Ectodermal cell (in vitro differentiated cells): Measurements from ENCODE around the gene PKNOX2.

ENCODE experiments used
- H3K27ac ChIP-seq: 2 replicates; pipeline ENCODE4 v1.7.0; 2013; ENCODE audit warnings: mild to moderate bottlenecking, low read depth, low read length; ENCODE audit not compliant: insufficient read depth, poor library complexity, severe bottlenecking
- H3K27me3 ChIP-seq: 2 replicates; pipeline ENCODE4 v1.7.0; 2013; ENCODE audit warnings: mild to moderate bottlenecking, low read length; ENCODE audit not compliant: insufficient read depth, control insufficient read depth, poor library complexity, severe bottlenecking
- H3K36me3 ChIP-seq: one replicate; pipeline ENCODE4 v1.7.0; 2013; ENCODE audit warnings: low read length; ENCODE audit not compliant: control insufficient read depth, insufficient read depth
- H3K4me1 ChIP-seq: one replicate; pipeline ENCODE4 v1.7.0; 2013; ENCODE audit warnings: low read length; ENCODE audit not compliant: control insufficient read depth, insufficient read depth
- H3K4me3 ChIP-seq: 2 replicates; pipeline ENCODE4 v1.7.0; 2013; ENCODE audit warnings: low read depth, low read length, control low read depth; ENCODE audit not compliant: insufficient read depth
- H3K9me3 ChIP-seq: 2 replicates; pipeline ENCODE4 v1.7.0; 2013; ENCODE audit warnings: mild to moderate bottlenecking, low read length, moderate library complexity; ENCODE audit not compliant: control insufficient read depth
- WGBS, 2 experiments: methylation state at CpG; one replicate each; pipeline ENCODE4 v1.1.7; 2013; ENCODE audit warnings: missing lambda C conversion rate in 2 of 2; 5-methylcytosine and 5-hydroxymethylcytosine counted together

PKNOX2 gene

DNA sequence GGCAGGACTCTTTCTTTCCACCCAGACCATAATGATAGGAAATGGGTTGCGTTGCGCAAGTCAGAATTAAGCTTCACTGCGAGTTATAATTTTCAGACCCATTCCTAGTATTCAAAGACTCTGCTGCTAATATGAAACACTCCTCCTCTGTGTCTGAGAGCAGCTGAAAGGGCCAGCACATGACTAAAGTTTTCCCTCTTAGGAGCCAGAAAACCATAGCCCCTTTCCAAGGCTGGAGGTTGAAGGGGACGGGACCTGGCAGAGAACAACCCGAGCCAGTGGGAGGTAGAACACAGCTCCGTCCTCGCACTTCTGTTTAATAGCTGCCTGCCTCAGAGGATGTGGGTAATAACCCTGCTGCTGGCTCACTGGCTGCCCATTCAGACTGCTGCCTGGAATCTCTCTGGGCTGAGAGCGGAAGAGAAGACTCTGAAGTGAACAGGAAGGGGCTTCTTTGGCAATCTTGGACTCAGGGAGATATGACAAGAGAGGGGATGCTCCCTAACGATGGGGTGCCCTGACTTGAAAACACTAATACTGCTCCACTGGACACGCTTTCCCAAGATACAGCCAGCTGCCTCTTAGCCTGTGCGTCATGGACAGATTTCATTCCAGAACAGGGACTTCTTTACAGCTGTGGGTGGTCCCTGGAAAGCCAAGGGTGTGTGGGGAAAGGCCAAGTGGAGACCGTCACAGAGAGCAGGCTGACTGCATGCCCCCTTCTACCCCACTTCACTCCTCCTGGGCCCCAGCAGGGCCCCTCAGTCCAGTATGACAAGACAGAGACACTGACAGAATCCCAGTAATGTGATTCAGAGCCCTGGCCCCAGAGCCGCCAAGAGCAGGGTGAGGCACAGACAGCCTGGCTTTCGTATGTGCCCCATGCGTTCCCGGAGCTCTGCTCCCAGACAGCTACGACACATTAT, 174.6 kb downstream of the PKNOX2 start:
- 91% methylated on average over 17 of the region's 17 CpGs for WGBS, 2 experiments
- Histone ChIP-seq H3K27ac (no peak overlapping the region), H3K27me3 (no peaks in the 10 kb centered on the region), H3K4me1 (peaks cover 32% of the 10 kb centered on the region), H3K9me3 (no peaks in the 10 kb centered on the region), H3K36me3 (no peaks in the 10 kb centered on the region), H3K4me3 (no peak overlapping the region)

DNA sequence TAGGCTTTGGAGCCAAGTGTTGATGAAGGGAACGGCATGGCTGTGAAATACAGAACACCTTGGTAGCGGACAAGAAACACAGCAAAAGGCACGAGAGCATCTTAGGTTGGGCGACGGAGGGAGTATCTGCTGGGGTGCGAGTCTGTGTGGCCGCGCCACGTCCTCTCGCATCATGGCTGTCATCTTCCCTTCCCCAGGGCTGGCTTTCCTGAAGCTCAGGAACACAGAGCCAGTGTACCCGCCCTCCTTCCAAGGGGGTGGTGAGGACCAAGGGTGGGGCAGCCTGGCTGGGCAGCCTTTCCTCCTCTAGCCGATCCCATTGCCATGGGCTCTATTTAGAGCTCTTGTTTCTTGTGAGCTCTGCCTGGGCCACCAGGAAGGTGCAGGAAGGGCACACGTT, 177.1 kb downstream of the PKNOX2 start:
- Histone ChIP-seq H3K9me3 (no peaks in the 10 kb centered on the region), H3K4me1 (peaks cover 56% of the 10 kb centered on the region), H3K36me3 (no peaks in the 10 kb centered on the region), H3K4me3 (no peak overlapping the region), H3K27ac (no peak overlapping the region), H3K27me3 (no peaks in the 10 kb centered on the region)
- WGBS, 2 experiments, result 93 to 95% methylated on average over 13 of the region's 13 CpGs

GRCh38 chr11:125342281-125342930, 177.9 kb downstream of the PKNOX2 start:
- Histone ChIP-seq H3K27ac (no peak overlapping the region), H3K4me1 (peaks cover 63% of the 10 kb centered on the region)
- 75 to 78% methylated on average over 15 to 16 of the region's 16 CpGs for WGBS, 2 experiments

DNA sequence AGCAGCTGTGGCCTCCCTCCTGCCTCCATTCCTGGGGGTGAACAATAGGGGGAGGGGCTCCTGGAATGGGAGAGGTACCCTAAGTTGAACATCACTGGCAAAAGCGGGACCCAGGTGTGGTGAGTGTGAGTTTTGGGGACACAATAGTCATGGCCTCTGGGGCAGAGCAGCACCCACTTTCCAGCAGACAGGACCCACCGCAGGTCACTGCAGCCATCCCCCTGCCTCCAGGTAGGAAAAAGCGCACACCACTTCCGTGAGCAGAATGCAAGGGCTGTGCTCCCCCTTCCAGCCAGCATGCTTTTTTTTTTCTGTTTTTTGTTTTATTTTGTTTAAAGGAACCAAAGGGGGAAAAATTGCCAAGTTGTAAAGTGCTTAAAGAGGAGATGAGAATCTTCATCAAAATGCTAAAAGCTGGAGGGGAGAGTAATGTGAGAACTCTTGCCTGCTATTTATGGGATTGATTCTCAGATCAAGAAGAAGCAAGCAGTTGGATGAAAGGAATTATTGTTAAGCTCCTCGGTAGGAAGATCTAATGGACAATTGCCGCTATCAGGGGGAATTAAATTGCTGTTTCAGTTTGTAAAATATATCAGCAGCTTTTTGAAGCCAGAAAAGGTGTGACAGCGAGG, 178.7 kb downstream of the PKNOX2 start:
- Histone ChIP-seq H3K9me3 (no peaks in the 10 kb centered on the region), H3K27ac (no peak overlapping the region), H3K4me3 (no peak overlapping the region), H3K27me3 (no peaks in the 10 kb centered on the region), H3K4me1 (peaks cover 69% of the 10 kb centered on the region), H3K36me3 (no peaks in the 10 kb centered on the region)
- WGBS, 2 experiments, result 83% methylated on average over 7 of the region's 7 CpGs

More at GRCh38 chr11:125342281-125342930, 177.9 kb downstream of the PKNOX2 start:
- Histone ChIP-seq H3K4me3 (no peak overlapping the region), H3K27me3 (no peaks in the 10 kb centered on the region), H3K9me3 (no peaks in the 10 kb centered on the region), H3K36me3 (no peaks in the 10 kb centered on the region)

DNA sequence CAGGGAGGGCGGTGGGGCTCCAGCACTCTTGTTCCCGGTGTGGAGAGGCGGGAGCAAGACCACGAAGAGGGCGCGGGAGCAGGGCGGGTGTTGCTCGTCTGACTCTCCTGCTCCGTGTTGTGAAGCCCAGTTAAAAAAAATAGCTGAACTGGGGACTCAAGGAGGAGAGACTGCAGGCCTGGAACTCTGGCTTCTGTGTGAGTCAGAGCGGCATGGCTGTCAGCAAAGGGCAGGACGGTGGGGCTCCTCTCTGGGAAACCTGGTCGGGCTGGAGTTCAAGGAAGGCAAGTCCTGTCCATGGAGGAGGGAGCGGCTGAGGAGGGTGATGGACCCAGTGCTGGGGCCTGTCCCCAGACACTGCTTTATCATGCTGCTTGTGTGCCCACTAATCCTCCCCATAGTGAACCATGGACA, 179.2 kb downstream of the PKNOX2 start:
- no peaks in the 10 kb centered on the region for H3K36me3 ChIP-seq
- H3K27ac ChIP-seq, result no peak overlapping the region
- H3K27me3 ChIP-seq, result no peaks in the 10 kb centered on the region
- H3K4me1 ChIP-seq, result peaks cover 68% of the 10 kb centered on the region
- H3K4me3 ChIP-seq, result no peak overlapping the region
- WGBS, 2 experiments, result 62 to 64% methylated on average over 13 of the region's 13 CpGs
- no peaks in the 10 kb centered on the region for H3K9me3 ChIP-seq

DNA sequence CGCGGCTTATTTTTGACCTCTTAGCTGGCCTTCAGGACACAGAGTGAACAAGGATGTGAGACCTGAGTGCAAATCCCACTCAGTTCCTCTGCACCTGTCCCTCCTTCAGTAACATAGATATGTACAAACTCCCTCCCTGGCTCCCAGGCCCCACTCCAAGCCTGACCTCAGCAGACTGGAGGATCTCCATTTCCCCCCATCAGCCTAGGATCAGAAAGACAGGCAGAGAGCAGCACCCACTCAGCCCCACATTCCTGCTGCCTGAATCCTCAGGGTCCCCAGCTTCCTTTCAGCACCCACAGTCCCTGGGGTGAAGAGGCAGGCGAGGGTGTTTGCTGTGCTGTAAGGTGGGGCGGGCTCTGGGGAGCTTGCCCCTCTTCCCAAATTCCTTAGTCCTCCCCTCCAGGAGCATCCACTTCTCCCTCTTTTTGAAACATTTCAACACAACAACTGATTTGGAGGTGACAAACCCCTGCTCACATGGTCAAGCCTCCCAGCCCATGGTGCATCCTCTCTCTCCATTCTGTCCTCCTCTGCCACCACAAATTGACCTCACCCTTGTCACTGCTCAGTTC, 180.4 kb downstream of the PKNOX2 start:
- Histone ChIP-seq H3K9me3 (no peaks in the 10 kb centered on the region), H3K27ac (no peak overlapping the region), H3K27me3 (no peaks in the 10 kb centered on the region), H3K4me3 (no peak overlapping the region), H3K4me1 (peaks cover 80% of the 10 kb centered on the region), H3K36me3 (no peaks in the 10 kb centered on the region)
- WGBS, 2 experiments, result 92 to 95% methylated on average over 4 of the region's 4 CpGs

- no peaks in the 10 kb centered on the region for H3K36me3 ChIP-seq
- no peak overlapping the region for H3K4me3 ChIP-seq
- H3K27ac ChIP-seq, result no peak overlapping the region
- no peaks in the 10 kb centered on the region for H3K27me3 ChIP-seq
- peaks cover 83% of the 10 kb centered on the region for H3K4me1 ChIP-seq
- WGBS, 2 experiments, result 41 to 42% methylated on average over 19 to 20 of the region's 20 CpGs
- no peaks in the 10 kb centered on the region for H3K9me3 ChIP-seq
Observed at GRCh38 chr11:125345421-125346178, 181.0 kb downstream of the PKNOX2 start.

DNA sequence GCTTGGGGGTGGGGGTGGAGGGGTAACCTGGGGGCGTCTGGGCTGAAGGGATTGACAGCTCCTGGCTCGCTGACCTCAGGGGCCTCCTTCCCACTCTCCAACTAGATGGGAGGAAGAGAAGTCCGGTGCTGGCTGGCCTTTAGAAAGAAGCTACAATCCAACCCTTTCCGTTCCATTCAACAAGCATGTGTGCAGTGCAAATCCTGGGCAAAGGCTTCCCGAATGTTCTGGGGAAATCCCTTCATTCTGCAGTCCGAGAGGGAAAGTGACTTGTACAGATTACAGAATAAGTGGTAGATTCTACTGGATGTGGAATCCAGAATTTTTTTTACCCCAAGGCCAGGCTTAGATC, 181.6 kb downstream of the PKNOX2 start:
- Histone ChIP-seq H3K4me3 (no peak overlapping the region), H3K36me3 (no peaks in the 10 kb centered on the region), H3K9me3 (no peaks in the 10 kb centered on the region), H3K27me3 (no peaks in the 10 kb centered on the region), H3K4me1 (peaks cover 87% of the 10 kb centered on the region), H3K27ac (no peak overlapping the region)
- WGBS, 2 experiments, result 47 to 51% methylated on average over 6 of the region's 6 CpGs

- Histone ChIP-seq H3K9me3 (no peaks in the 10 kb centered on the region), H3K27ac (no peak overlapping the region), H3K4me3 (no peak overlapping the region), H3K4me1 (peaks cover 92% of the 10 kb centered on the region), H3K27me3 (no peaks in the 10 kb centered on the region), H3K36me3 (no peaks in the 10 kb centered on the region)
- WGBS, 2 experiments, result 78 to 79% methylated on average over 9 of the region's 9 CpGs
Observed at GRCh38 chr11:125346565-125347260, 182.2 kb downstream of the PKNOX2 start.
